Measurements from ENCODE around the gene PML. TPM values are rescaled to one million over a fixed set of nuclear protein-coding genes. Genes with fewer than 3 reads are reported as not detected.

PML gene
- total and polyA plus RNA-seq, 2 of the 4 experiments (the other 2 are of a cell fraction): 8.8 to 22.6 TPM

- peaks cover 27% of the 10 kb centered on the region for H3K9me1 ChIP-seq (ENCODE audit: insufficient read depth, low read length)
- H3K23ac ChIP-seq (ENCODE audit: low read depth, low read length): peak overlapping the region; percentile 96
- peak overlapping the region; percentile 57 for H3K9ac ChIP-seq (ENCODE audit: low read depth, low read length)
- H2AK9ac ChIP-seq (replicated peaks; ENCODE audit: low read depth, low read length, poor library complexity): peak overlapping the region; percentile 97
- H3K4me2 ChIP-seq (ENCODE audit: low read depth, low read length): peak overlapping the region; percentile 66
- intact Hi-C loops (cut with micrococcal nuclease) (no loop called here), in situ Hi-C loops (cut with MboI; ENCODE audit: low sequenced_read_pairs) (no loop called here), dilution Hi-C loops (cut with HindIII; ENCODE audit: low sequenced_read_pairs, unreplicated experiment) (no loop called here)
- ChIA-PET CTCF (interaction anchor here (1.3 kb wide), 2 partner anchors 9 to 12 kb away, joined by 3 to 4 read pairs; partner anchors contain the start of gene PML), POLR2A (ENCODE audit: unreplicated experiment) (interaction anchor here (1.6 kb wide), 1 partner anchor 12 kb away, joined by 5 read pairs; the partner anchor contains the start of gene PML)
- peak overlapping the region; percentile 99 for H3K4ac ChIP-seq (ENCODE audit: low read depth, low read length)
- BruUV-seq (replicated peaks): no TSS peak
- peak overlapping the region; percentile 83; the same call in 2 of the 3 replicates for H2BK15ac ChIP-seq (ENCODE audit: low read depth, low read length)
- H3K79me1 ChIP-seq (ENCODE audit: low read depth in 1 of 2, low read length in 2 of 2): peaks cover 0 to 8% of the 10 kb centered on the region in 2 experiments; a peak in 1 of 4 replicates
- H2BK5ac ChIP-seq (ENCODE audit: low read depth, low read length, poor library complexity, severe bottlenecking): peak overlapping the region; percentile 98
- DNase-seq (peak; percentile 91), ATAC-seq (ENCODE audit: low read depth) (peak; percentile 84)
- H4K91ac ChIP-seq (ENCODE audit: insufficient read depth, low read depth, low read length): peak overlapping the region; percentile 96
- peak overlapping the region; percentile 98 for H2BK120ac ChIP-seq (ENCODE audit: low read depth, low read length)
- no peak overlapping the region for H3K4me3 ChIP-seq (ENCODE audit: insufficient read depth, low read depth, low read length)
- 17% methylated on average over 1 of the region's 8 CpGs; no CpG with 5 or more reads in 1 of the 2 experiments for WGBS, 2 experiments (ENCODE audit: extremely low coverage in 2 of 2, insufficient read length in 1 of 2)
- peak overlapping the region; percentile 63 to 97 for H4K8ac ChIP-seq (ENCODE audit: low read depth in 2 of 2, low read length in 2 of 2)
- H2AFZ ChIP-seq (replicated peaks; ENCODE audit: low read length, poor library complexity): peak overlapping the region; percentile 88
- peak overlapping the region; percentile 68 for H3K56ac ChIP-seq (ENCODE audit: extremely low read depth, insufficient read depth, low read length)
- H3K27ac ChIP-seq (ENCODE audit: insufficient read depth, low read length): peak overlapping the region; percentile 92
- no peaks in the 10 kb centered on the region for H3K36me3 ChIP-seq (ENCODE audit: control insufficient read depth, insufficient read depth, low read length)
- no peaks in the 10 kb centered on the region for H3K9me3 ChIP-seq (ENCODE audit: control insufficient read depth, insufficient read depth, low read length)
- peak overlapping the region; percentile 80 for H4K5ac ChIP-seq (ENCODE audit: low read depth, low read length)
- TF ChIP-seq MAZ (IDR thresholded peaks at IDR 0.05; ENCODE audit: borderline replicate concordance, low read depth, low read length) (peak; percentile 49; the same call in 1 of the 2 replicates), CTCF (conservative IDR thresholded peaks at IDR 0.05; ENCODE audit: low read depth, low read length) (no peak), POLR2A (IDR thresholded peaks at IDR 0.05; ENCODE audit: low read depth, low read length) (peak; percentile 64; the same call in 1 of the 2 replicates), FOS (IDR thresholded peaks at IDR 0.05; ENCODE audit: low read depth, low read length) (peak; percentile 38; the same call in 1 of the 2 replicates)
- no peaks in the 10 kb centered on the region for H4K20me1 ChIP-seq (ENCODE audit: insufficient read depth, low read length)
- H3K18ac ChIP-seq (ENCODE audit: low read depth, low read length): peak overlapping the region; percentile 90
- no peaks in the 10 kb centered on the region for H3K27me3 ChIP-seq (ENCODE audit: control insufficient read depth, insufficient read depth, low read length)
- peaks cover 38% of the 10 kb centered on the region for H3K4me1 ChIP-seq (ENCODE audit: control insufficient read depth, insufficient read depth, low read length)
- peak overlapping the region; percentile 96 for H3K14ac ChIP-seq (replicated peaks; ENCODE audit: low read depth, low read length)
- H2BK20ac ChIP-seq (ENCODE audit: low read depth, low read length): peak overlapping the region; percentile 98
- H2AK5ac ChIP-seq (ENCODE audit: low read depth, low read length): peak overlapping the region; percentile 99
Observed at GRCh38 chr15:73982222-73982962, 12.1 kb upstream of the PML start.

Data from IMR-90 (cell line).